Sigmoid colon (tissue), 4 donors: ENCODE measurements around the gene FBXO38.

Experiments
- CTCF ChIP-seq, 4 experiments: fragments of 450-650 bp in 3 of 4; fragments of 200-600 bp in 1 of 4; IDR thresholded peaks; one replicate each; pipeline ENCODE4 v1.5.1; 2016 to 2019; ENCODE audit warnings: antibody characterized with exemption in 4 of 4, mild to moderate bottlenecking in 3 of 4, moderate library complexity in 2 of 4
- EP300 ChIP-seq, 4 donors: sonication (generic); formaldehyde crosslinking; IDR thresholded peaks; one replicate each; pipeline ENCODE4 v1.6.1; 2017; ENCODE audit warnings: antibody characterized with exemption in 4 of 4
- POLR2A ChIP-seq, 2 donors: fragments of 450-650 bp; IDR thresholded peaks; one replicate each; pipeline ENCODE4 v1.6.1; 2016; ENCODE audit warnings: antibody characterized with exemption in 2 of 2, mild to moderate bottlenecking in 2 of 2, moderate library complexity in 2 of 2

DNA sequence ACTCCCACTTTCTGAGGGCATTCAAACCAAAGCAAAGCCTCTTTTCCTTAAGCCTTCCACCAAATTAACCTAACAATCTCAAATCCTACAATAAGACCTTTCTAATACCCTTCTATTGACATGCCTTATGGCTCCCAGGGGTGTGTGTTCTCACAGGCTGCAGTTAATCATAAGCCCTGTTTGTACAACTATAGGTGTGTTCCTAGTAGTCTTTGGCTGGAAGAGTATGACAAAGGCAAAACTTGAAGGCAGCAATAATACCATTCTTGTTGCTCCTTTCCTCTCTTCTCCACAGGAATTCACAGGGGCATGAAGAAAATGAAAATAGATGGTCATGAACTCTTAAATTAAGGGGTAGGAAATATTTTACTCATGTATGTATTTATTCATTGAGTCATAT lies 10.9 kb upstream of the FBXO38 start:
- TF ChIP-seq CTCF (IDR thresholded peaks at IDR 0.05) (no peak), EP300 (IDR thresholded peaks at IDR 0.05) (no peak), POLR2A (IDR thresholded peaks at IDR 0.05) (no peak)
